SK-N-SH treated with all-trans-retinoic acid at 6 μM for 48 hours (cell line): ENCODE measurements around the gene CBLIF.

ENCODE experiments used
- ATAC-seq: fragments of 200-7000 bp; cut with Tn5 transposase; 3 replicates; pipeline ENCODE4 v1.9.1; 2020; ENCODE audit warnings: mild to moderate bottlenecking, moderate library complexity
- ARNTL ChIP-seq: fragments of 450-650 bp; formaldehyde crosslinking; IDR thresholded peaks from 2 replicates; pipeline ENCODE4 v1.5.0; 2020; ENCODE audit warnings: low read depth, mild to moderate bottlenecking, moderate library complexity, borderline replicate concordance
- BACH2 ChIP-seq: fragments of 250-450 bp; sonication (Bioruptor Pico); IDR thresholded peaks from 2 replicates; pipeline ENCODE4 v1.9.0; 2021; ENCODE audit warnings: mild to moderate bottlenecking, borderline replicate concordance
- CREB5 ChIP-seq: fragments of 250-450 bp; sonication (Bioruptor Pico); IDR thresholded peaks from 2 replicates; pipeline ENCODE4 v1.5.1; 2020; ENCODE audit warnings: low read depth, mild to moderate bottlenecking, moderate library complexity
- CSDC2 ChIP-seq: fragments of 250-450 bp; sonication (Bioruptor Pico); IDR thresholded peaks from 2 replicates; pipeline ENCODE4 v1.5.0; 2020; ENCODE audit warnings: mild to moderate bottlenecking, moderate library complexity
- CSRNP3 ChIP-seq: fragments of 250-450 bp; sonication (Bioruptor Pico); IDR thresholded peaks from 2 replicates; pipeline ENCODE4 v1.5.1; 2021; ENCODE audit warnings: mild to moderate bottlenecking, moderate library complexity
- ESRRG ChIP-seq: fragments of 250-450 bp; sonication (Bioruptor Pico); IDR thresholded peaks from 2 replicates; pipeline ENCODE4 v1.6.1; 2021; ENCODE audit warnings: mild to moderate bottlenecking
- GLIS3 ChIP-seq: fragments of 250-450 bp; sonication (Bioruptor Pico); IDR thresholded peaks from 2 replicates; pipeline ENCODE4 v1.5.0; 2020; ENCODE audit warnings: mild to moderate bottlenecking, moderate library complexity
- ISL1 ChIP-seq: fragments of 250-450 bp; sonication (Bioruptor Pico); IDR thresholded peaks from 2 replicates; pipeline ENCODE4 v2.1.2; 2022; ENCODE audit warnings: mild to moderate bottlenecking, moderate library complexity
- OSR1 ChIP-seq: fragments of 250-450 bp; sonication (Bioruptor Pico); IDR thresholded peaks from 2 replicates; pipeline ENCODE4 v1.8.0; 2022; ENCODE audit warnings: moderate library complexity, mild to moderate bottlenecking, inconsistent platforms
- PATZ1 ChIP-seq: fragments of 250-450 bp; sonication (Bioruptor Pico); IDR thresholded peaks from 2 replicates; pipeline ENCODE4 v1.8.0; 2020; ENCODE audit warnings: mild to moderate bottlenecking, moderate library complexity, borderline replicate concordance
- POU6F1 ChIP-seq: fragments of 250-450 bp; sonication (Bioruptor Pico); IDR thresholded peaks from 2 replicates; pipeline ENCODE4 v1.8.0; 2021; ENCODE audit warnings: low read depth, mild to moderate bottlenecking, moderate library complexity, borderline replicate concordance
- PPARA ChIP-seq: fragments of 250-450 bp; sonication (Bioruptor Pico); IDR thresholded peaks from 2 replicates; pipeline ENCODE4 v1.5.0; 2020; ENCODE audit warnings: mild to moderate bottlenecking, borderline replicate concordance
- RARB ChIP-seq: fragments of 250-450 bp; sonication (Bioruptor Pico); IDR thresholded peaks from 2 replicates; pipeline ENCODE4 v1.8.0; 2021; ENCODE audit warnings: mild to moderate bottlenecking, moderate library complexity
- SNAI2 ChIP-seq: fragments of 250-450 bp; sonication (Bioruptor Pico); IDR thresholded peaks from 2 replicates; pipeline ENCODE4 v1.5.0; 2020; ENCODE audit warnings: mild to moderate bottlenecking, moderate library complexity
- TCF4 ChIP-seq: fragments of 250-450 bp; sonication (Bioruptor Pico); IDR thresholded peaks from 2 replicates; pipeline ENCODE4 v1.8.0; 2021; ENCODE audit warnings: mild to moderate bottlenecking, moderate library complexity, borderline replicate concordance
- TOX ChIP-seq: fragments of 250-450 bp; sonication (Bioruptor Pico); IDR thresholded peaks from 2 replicates; pipeline ENCODE4 v1.8.0; 2021; ENCODE audit warnings: mild to moderate bottlenecking, moderate library complexity, borderline replicate concordance
- TSHZ2 ChIP-seq: fragments of 250-450 bp; sonication (Bioruptor Pico); IDR thresholded peaks from 2 replicates; pipeline ENCODE4 v1.5.0; 2020; ENCODE audit warnings: mild to moderate bottlenecking, moderate library complexity
- ZC3H10 ChIP-seq: fragments of 250-450 bp; sonication (Bioruptor Pico); IDR thresholded peaks from 2 replicates; pipeline ENCODE4 v1.5.1; 2021; ENCODE audit warnings: mild to moderate bottlenecking, moderate library complexity
- ZFP3 ChIP-seq: fragments of 250-450 bp; sonication (Bioruptor Pico); IDR thresholded peaks from 2 replicates; pipeline ENCODE4 v1.5.0; 2020; ENCODE audit warnings: mild to moderate bottlenecking, moderate library complexity
- ZFP30 ChIP-seq: fragments of 450-650 bp; formaldehyde crosslinking; IDR thresholded peaks from 2 replicates; pipeline ENCODE4 v1.5.0; 2022; ENCODE audit warnings: mild to moderate bottlenecking, moderate library complexity
- ZNF565 ChIP-seq: fragments of 450-650 bp; formaldehyde crosslinking; conservative IDR thresholded peaks from 2 replicates; pipeline ENCODE4 v1.5.0; 2020; ENCODE audit warnings: low read depth, mild to moderate bottlenecking, moderate library complexity
- ZNF70 ChIP-seq: fragments of 450-650 bp; formaldehyde crosslinking; IDR thresholded peaks from 2 replicates; pipeline ENCODE4 v1.5.0; 2020; ENCODE audit warnings: mild to moderate bottlenecking, moderate library complexity
- ZNF8 ChIP-seq: fragments of 450-650 bp; formaldehyde crosslinking; IDR thresholded peaks from 2 replicates; pipeline ENCODE4 v1.5.0; 2020; ENCODE audit warnings: mild to moderate bottlenecking, moderate library complexity

CBLIF gene

GRCh38 chr11:59878575-59878974, 33.3 kb upstream of the CBLIF start, which contains the start of gene OOSP3 (continued):
- no peak for TF ChIP-seq ZNF70 (CRISPR knock-in tag)
- TF ChIP-seq GLIS3, result no peak
- TF ChIP-seq TOX (CRISPR knock-in tag), result no peak
- no peak for TF ChIP-seq CSDC2 (CRISPR knock-in tag)
- TF ChIP-seq ZC3H10 (CRISPR knock-in tag), result no peak
- TF ChIP-seq, all 23 proteins: peak for 0

GRCh38 chr11:59877784-59878183, 32.5 kb upstream of the CBLIF start:
- no peak for ATAC-seq
- TF ChIP-seq TSHZ2 (CRISPR knock-in tag) (no peak), POU6F1 (CRISPR knock-in tag) (no peak), SNAI2 (CRISPR knock-in tag) (no peak), RARB (CRISPR knock-in tag) (no peak), CSDC2 (CRISPR knock-in tag) (no peak), ARNTL (CRISPR knock-in tag) (no peak), ZNF565 (CRISPR knock-in tag) (no peak), OSR1 (CRISPR knock-in tag) (no peak), GLIS3 (no peak), ZC3H10 (CRISPR knock-in tag) (no peak), ZNF70 (CRISPR knock-in tag) (no peak), ZFP3 (CRISPR knock-in tag) (no peak), PPARA (CRISPR knock-in tag) (no peak), CREB5 (CRISPR knock-in tag) (no peak), ESRRG (CRISPR knock-in tag) (no peak), CSRNP3 (CRISPR knock-in tag) (no peak), ZFP30 (CRISPR knock-in tag) (no peak), PATZ1 (no peak), BACH2 (CRISPR knock-in tag) (no peak)

- no peak for ATAC-seq
- TF ChIP-seq ZNF565 (CRISPR knock-in tag), result no peak
- TF ChIP-seq POU6F1 (CRISPR knock-in tag), result no peak
- TF ChIP-seq PATZ1, result no peak
- no peak for TF ChIP-seq CSRNP3 (CRISPR knock-in tag)
- no peak for TF ChIP-seq ESRRG (CRISPR knock-in tag)
- TF ChIP-seq TOX (CRISPR knock-in tag), result no peak
- TF ChIP-seq PPARA (CRISPR knock-in tag), result no peak
- no peak for TF ChIP-seq ZFP3 (CRISPR knock-in tag)
- TF ChIP-seq TCF4 (CRISPR knock-in tag), result no peak
- TF ChIP-seq ZNF8 (CRISPR knock-in tag), result no peak
- no peak for TF ChIP-seq ISL1 (CRISPR knock-in tag)
- TF ChIP-seq OSR1 (CRISPR knock-in tag), result no peak
- TF ChIP-seq RARB (CRISPR knock-in tag), result no peak
- TF ChIP-seq CSDC2 (CRISPR knock-in tag), result no peak
- no peak for TF ChIP-seq ZC3H10 (CRISPR knock-in tag)
- TF ChIP-seq ZFP30 (CRISPR knock-in tag), result no peak
- TF ChIP-seq GLIS3, result no peak
- TF ChIP-seq SNAI2 (CRISPR knock-in tag), result no peak
Observed at GRCh38 chr11:59877325-59877724, 32.0 kb upstream of the CBLIF start.
